ENCODE data around the gene IFI27.

Gene IFI27

DNA sequence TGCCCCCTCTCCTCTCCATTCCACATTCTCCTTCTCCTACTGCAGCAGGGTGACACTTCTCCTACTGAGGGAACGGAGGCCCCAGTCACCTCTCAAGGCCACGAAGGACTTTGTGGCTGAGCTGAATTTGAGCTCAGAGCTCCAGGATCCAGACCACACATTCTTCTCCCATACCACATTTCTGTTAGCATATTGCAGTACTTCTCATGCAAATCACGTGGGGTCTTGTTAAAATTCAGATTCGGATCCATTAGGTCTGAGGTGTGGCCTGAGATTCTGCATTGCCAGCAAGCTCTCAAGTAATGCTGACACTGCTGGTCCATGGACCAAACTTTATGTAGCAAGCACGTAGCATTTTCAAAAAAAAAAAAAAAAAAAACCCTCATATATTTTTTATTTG lies 28.5 kb downstream of the IFI27 start:
- no peaks in the 10 kb centered on the region for H3F3A ChIP-seq (ENCODE audit: low read depth)
- no peak overlapping the region for H3K4me3 ChIP-seq (ENCODE audit: low read length, poor library complexity, severe bottlenecking)
- no peaks in the 10 kb centered on the region for H3K27me3 ChIP-seq (ENCODE audit: insufficient read depth, low read length, poor library complexity, severe bottlenecking)
- no peak overlapping the region for H3K9ac ChIP-seq (ENCODE audit: low read depth, low read length, poor library complexity, severe bottlenecking)
- TF ChIP-seq EZH2phosphoT487 (IDR thresholded peaks at IDR 0.05; ENCODE audit: borderline replicate concordance), result no peak
- no peak for TF ChIP-seq CTCF (conservative IDR thresholded peaks at IDR 0.05; ENCODE audit: low read length)
- H3K9me3 ChIP-seq (ENCODE audit: insufficient read depth, low read depth, low read length), result peaks cover 4% of the 10 kb centered on the region; the same call in 1 of the 2 replicates
- H4K20me1 ChIP-seq (ENCODE audit: insufficient read depth, low read length, poor library complexity, severe bottlenecking), result no peaks in the 10 kb centered on the region
- no peaks in the 10 kb centered on the region for H3K9me2 ChIP-seq (replicated peaks; ENCODE audit: low read depth, low read length)
- no peak overlapping the region for H2AFZ ChIP-seq (ENCODE audit: low read length)
- H3K79me2 ChIP-seq (ENCODE audit: insufficient read depth, low read length), result no peaks in the 10 kb centered on the region
- no peak overlapping the region for H3K4me2 ChIP-seq (ENCODE audit: low read depth, low read length, poor library complexity, severe bottlenecking)
- H3K4me1 ChIP-seq (ENCODE audit: insufficient read depth, low read length, poor library complexity, severe bottlenecking), result peaks cover 4% of the 10 kb centered on the region
- H3K36me3 ChIP-seq (ENCODE audit: insufficient read depth, low read length), result no peaks in the 10 kb centered on the region

- Histone ChIP-seq H3K79me2 (ENCODE audit: insufficient read depth, low read length) (no peaks in the 10 kb centered on the region), H3K27me3 (ENCODE audit: insufficient read depth, low read length, poor library complexity, severe bottlenecking) (no peaks in the 10 kb centered on the region), H3F3A (ENCODE audit: low read depth) (no peaks in the 10 kb centered on the region), H3K4me2 (ENCODE audit: low read depth, low read length, poor library complexity, severe bottlenecking) (no peak overlapping the region), H4K20me1 (ENCODE audit: insufficient read depth, low read length, poor library complexity, severe bottlenecking) (no peaks in the 10 kb centered on the region), H3K4me1 (ENCODE audit: insufficient read depth, low read length, poor library complexity, severe bottlenecking) (peaks cover 4% of the 10 kb centered on the region), H3K9me3 (ENCODE audit: insufficient read depth, low read depth, low read length) (peaks cover 4% of the 10 kb centered on the region; the same call in 1 of the 2 replicates), H2AFZ (ENCODE audit: low read length) (no peak overlapping the region), H3K9ac (ENCODE audit: low read depth, low read length, poor library complexity, severe bottlenecking) (no peak overlapping the region), H3K36me3 (ENCODE audit: insufficient read depth, low read length) (no peaks in the 10 kb centered on the region), H3K9me2 (replicated peaks; ENCODE audit: low read depth, low read length) (no peaks in the 10 kb centered on the region), H3K4me3 (ENCODE audit: low read length, poor library complexity, severe bottlenecking) (no peak overlapping the region)
- no peak for TF ChIP-seq EZH2phosphoT487 (IDR thresholded peaks at IDR 0.05; ENCODE audit: borderline replicate concordance)
- TF ChIP-seq CTCF (conservative IDR thresholded peaks at IDR 0.05; ENCODE audit: low read length), result no peak
These were observed 28.9 kb downstream of the IFI27 start for GRCh38 chr14:94139421-94139820.

DNA sequence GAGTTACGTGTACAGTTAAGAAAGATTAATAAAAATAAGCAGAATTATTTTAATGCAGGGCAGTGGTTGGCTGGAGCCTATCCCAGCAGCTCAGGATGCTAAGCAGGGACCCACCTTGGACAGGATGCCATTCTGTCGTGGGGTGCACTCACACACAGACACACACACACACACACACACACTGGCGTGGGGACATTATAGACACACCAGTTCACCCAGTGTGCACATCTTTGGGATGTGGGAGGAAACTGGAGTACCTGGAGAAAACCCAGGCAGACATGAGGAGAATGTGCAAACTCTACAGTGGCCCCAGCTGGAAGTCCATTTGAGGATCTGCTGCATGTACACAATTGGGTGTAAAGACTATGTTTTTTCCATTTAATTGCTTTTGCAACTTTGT lies 31.7 kb downstream of the IFI27 start:
- no peaks in the 10 kb centered on the region for H4K20me1 ChIP-seq (ENCODE audit: insufficient read depth, low read length, poor library complexity, severe bottlenecking)
- no peak overlapping the region for H2AFZ ChIP-seq (ENCODE audit: low read length)
- H3K27me3 ChIP-seq (ENCODE audit: insufficient read depth, low read length, poor library complexity, severe bottlenecking), result no peaks in the 10 kb centered on the region
- peaks cover 14% of the 10 kb centered on the region for H3K4me1 ChIP-seq (ENCODE audit: insufficient read depth, low read length, poor library complexity, severe bottlenecking)
- TF ChIP-seq EZH2phosphoT487 (IDR thresholded peaks at IDR 0.05; ENCODE audit: borderline replicate concordance) (no peak), CTCF (conservative IDR thresholded peaks at IDR 0.05; ENCODE audit: low read length) (no peak)
- H3K79me2 ChIP-seq (ENCODE audit: insufficient read depth, low read length), result no peaks in the 10 kb centered on the region
- H3K36me3 ChIP-seq (ENCODE audit: insufficient read depth, low read length), result no peaks in the 10 kb centered on the region
- no peak overlapping the region for H3K4me3 ChIP-seq (ENCODE audit: low read length, poor library complexity, severe bottlenecking)
- H3K9me2 ChIP-seq (replicated peaks; ENCODE audit: low read depth, low read length), result no peaks in the 10 kb centered on the region
- H3F3A ChIP-seq (ENCODE audit: low read depth), result no peaks in the 10 kb centered on the region
- H3K9ac ChIP-seq (ENCODE audit: low read depth, low read length, poor library complexity, severe bottlenecking), result no peak overlapping the region
- no peak overlapping the region for H3K4me2 ChIP-seq (ENCODE audit: low read depth, low read length, poor library complexity, severe bottlenecking)
- no peaks in the 10 kb centered on the region for H3K9me3 ChIP-seq (ENCODE audit: insufficient read depth, low read depth, low read length)
